Transverse colon (tissue), 4 donors: ENCODE results near the gene PRKCQ. TPM values are rescaled to one million over a fixed set of nuclear protein-coding genes. Genes with fewer than 3 reads are reported as not detected.

Experiments
- DNase-seq: peaks from one replicate; pipeline ENCODE4 v3.0.0-alpha.2; 2019
- H3K27ac ChIP-seq, 4 donors: fragments of 200-600 bp; sonication (generic); 2 replicates each; pipeline ENCODE4 v1.5.1; 2016 to 2018; ENCODE audit warnings: inconsistent platforms in 4 of 4
- H3K27me3 ChIP-seq: fragments of 200-600 bp; sonication (generic); 2 replicates; pipeline ENCODE4 v1.5.1; 2017; ENCODE audit warnings: inconsistent platforms
- H3K36me3 ChIP-seq, 4 donors: fragments of 200-600 bp; sonication (generic); 2 replicates each; pipeline ENCODE4 v1.5.1; 2017 to 2019; ENCODE audit warnings: inconsistent platforms in 4 of 4
- H3K4me1 ChIP-seq, 4 donors: fragments of 200-600 bp; sonication (generic); 2 replicates each; pipeline ENCODE4 v1.5.1; 2017 to 2020; ENCODE audit warnings: inconsistent platforms in 4 of 4
- H3K4me3 ChIP-seq, 4 donors: fragments of 200-600 bp; sonication (generic); 1 replicate in 1 of 4; 2 replicates in 3 of 4; pipeline versions ENCODE4 v1.5.1 to v1.6.1; 2017 to 2019; ENCODE audit warnings: inconsistent platforms in 4 of 4
- H3K9me3 ChIP-seq, 2 donors: fragments of 200-600 bp; sonication (generic); 2 replicates each; pipeline ENCODE4 v1.5.1; 2017 to 2019; ENCODE audit warnings: inconsistent platforms in 2 of 2
- CTCF ChIP-seq, 5 experiments: fragments of 200-600 bp in 3 of 5; fragments of 450-650 bp in 2 of 5; sonication (generic) in 3 of 5; IDR thresholded peaks; 1 replicate in 2 of 5; 2 replicates in 3 of 5; pipeline ENCODE4 v1.5.1; 2016 to 2017; ENCODE audit warnings: antibody characterized with exemption in 5 of 5, inconsistent platforms in 3 of 5, mild to moderate bottlenecking in 2 of 5, moderate library complexity in 1 of 5
- EP300 ChIP-seq: sonication (generic); formaldehyde crosslinking; IDR thresholded peaks from one replicate; pipeline ENCODE4 v1.6.1; 2017; ENCODE audit warnings: antibody characterized with exemption, low read depth
- POLR2A ChIP-seq: fragments of 450-650 bp; IDR thresholded peaks from one replicate; pipeline ENCODE4 v1.6.1; 2016; ENCODE audit warnings: antibody characterized with exemption, mild to moderate bottlenecking, moderate library complexity
- POLR2AphosphoS5 ChIP-seq, 3 donors: sonication (generic); formaldehyde crosslinking; IDR thresholded peaks; one replicate each; pipeline ENCODE4 v1.6.1; 2016; ENCODE audit warnings: antibody characterized with exemption in 3 of 3
- WGBS, 2 donors: methylation state at CpG; one replicate each; pipeline ENCODE4 v1.1.5; 2018; ENCODE audit warnings: low coverage in 1 of 2; 5-methylcytosine and 5-hydroxymethylcytosine counted together
- in situ Hi-C, 4 donors: fragments of 200-750 bp; cut with MboI; loops; one replicate each; pipeline versions ENCODE4 v1.15.0 to v1.15.1; 2017; ENCODE audit warnings: low sequenced_read_pairs in 3 of 4, low pct_ligation_motif_present in 1 of 4, low pct_unique_long_range_greater_than_20kb in 1 of 4
- intact Hi-C: fragments of 100-400 bp; cut with DNase I; formaldehyde crosslinking; loops from one replicate; pipeline ENCODE4 v1.15.1; 2023; ENCODE audit warnings: low total_unique reads
- total RNA-seq, 4 donors: library from RNA; depleted of rRNA; stranded (reverse); fragments of >200 nt; gene quantifications; one replicate each; pipeline ENCODE4 v1.1.0, GENCODE V29; 2016

The PRKCQ gene
- total RNA-seq, 4 donors from 2014 or later, result 0.60 to 2.7 (median 1.2) TPM

GRCh38 chr10:6490614-6491013, 89.5 kb downstream of the PRKCQ start:
- H3K4me3 ChIP-seq, result no peak overlapping the region
- H3K27me3 ChIP-seq, result no peaks in the 10 kb centered on the region
- TF ChIP-seq POLR2AphosphoS5 (IDR thresholded peaks at IDR 0.05) (no peak), EP300 (no peak), POLR2A (no peak), CTCF (IDR thresholded peaks at IDR 0.05) (no peak)
- no peaks in the 10 kb centered on the region for H3K9me3 ChIP-seq
- in situ Hi-C loops (no loop called here), intact Hi-C loops (no loop called here)
- WGBS, 2 donors, result 60 to 73% methylated on average over 3 to 4 of the region's 4 CpGs
- H3K36me3 ChIP-seq, result no peaks in the 10 kb centered on the region
- DNase-seq, result no peak
- H3K4me1 ChIP-seq, result no peaks in the 10 kb centered on the region
- no peak overlapping the region for H3K27ac ChIP-seq

- intact Hi-C loops (loop anchor here (5.0 kb wide), 1 partner anchor 369 kb away; no protein-coding TSS in a partner anchor), in situ Hi-C loops (no loop called here)
- Histone ChIP-seq H3K36me3 (no peaks in the 10 kb centered on the region), H3K4me3 (no peak overlapping the region), H3K27me3 (no peaks in the 10 kb centered on the region), H3K4me1 (no peaks in the 10 kb centered on the region), H3K9me3 (no peaks in the 10 kb centered on the region), H3K27ac (no peak overlapping the region)
- no peak for DNase-seq
- no peak for TF ChIP-seq CTCF (IDR thresholded peaks at IDR 0.05)
- TF ChIP-seq POLR2AphosphoS5 (IDR thresholded peaks at IDR 0.05), result no peak
- no peak for TF ChIP-seq POLR2A
- no peak for TF ChIP-seq EP300
- 71 to 84% methylated on average over 5 of the region's 5 CpGs for WGBS, 2 donors
These were observed 92.2 kb downstream of the PRKCQ start for GRCh38 chr10:6487920-6488319.

- Histone ChIP-seq H3K4me1 (no peaks in the 10 kb centered on the region), H3K36me3 (no peaks in the 10 kb centered on the region), H3K4me3 (no peak overlapping the region), H3K27me3 (no peaks in the 10 kb centered on the region), H3K9me3 (no peaks in the 10 kb centered on the region), H3K27ac (no peak overlapping the region)
- DNase-seq, result no peak
- TF ChIP-seq POLR2A, result no peak
- TF ChIP-seq EP300, result no peak
- no peak for TF ChIP-seq POLR2AphosphoS5 (IDR thresholded peaks at IDR 0.05)
- no peak for TF ChIP-seq CTCF (IDR thresholded peaks at IDR 0.05)
- intact Hi-C loops (loop anchor here (5.0 kb wide), 1 partner anchor 371 kb away; no protein-coding TSS in a partner anchor), in situ Hi-C loops (no loop called here)
- WGBS, 2 donors, result 88 to 94% methylated on average over 3 to 6 of the region's 6 CpGs
These were observed 93.8 kb downstream of the PRKCQ start for GRCh38 chr10:6486309-6486708.

GRCh38 chr10:6482737-6483357, 97.2 kb downstream of the PRKCQ start:
- in situ Hi-C loops, result no loop called here
- Histone ChIP-seq H3K36me3 (no peaks in the 10 kb centered on the region), H3K4me3 (no peak overlapping the region), H3K27me3 (no peaks in the 10 kb centered on the region), H3K27ac (no peak overlapping the region), H3K4me1 (no peaks in the 10 kb centered on the region), H3K9me3 (no peaks in the 10 kb centered on the region)
- TF ChIP-seq POLR2A, result no peak
- no peak for TF ChIP-seq POLR2AphosphoS5 (IDR thresholded peaks at IDR 0.05)
- TF ChIP-seq CTCF (IDR thresholded peaks at IDR 0.05), result no peak
- no peak for TF ChIP-seq EP300
- intact Hi-C loops, result no loop called here
- DNase-seq, result no peak
- 76 to 83% methylated on average over 9 of the region's 9 CpGs for WGBS, 2 donors
